Liver (tissue), 9 donors: ENCODE results near the gene BCAS2. TPM values are rescaled to one million over a fixed set of nuclear protein-coding genes. Genes with fewer than 3 reads are reported as not detected.

Source experiments
- DNase-seq: peaks from one replicate; pipeline ENCODE4 v3.0.0-alpha.2; 2017; ENCODE audit warnings: low spot score
- H3K27ac ChIP-seq, 2 donors: one replicate each; pipeline ENCODE4 v1.7.0; 2013; ENCODE audit warnings: inconsistent platforms in 2 of 2, low read length in 2 of 2, control low read depth in 1 of 2, low read depth in 1 of 2, mild to moderate bottlenecking in 1 of 2
- H3K27me3 ChIP-seq, 4 donors: one replicate each; pipeline versions ENCODE4 v1.6.1 to v1.7.0; 2013; ENCODE audit warnings: low read length in 3 of 4, inconsistent platforms in 1 of 4, mild to moderate bottlenecking in 1 of 4, moderate library complexity in 1 of 4; ENCODE audit not compliant: control insufficient read depth in 4 of 4, insufficient read depth in 4 of 4
- H3K36me3 ChIP-seq, 4 donors: one replicate each; pipeline versions ENCODE4 v1.6.1 to v1.7.0; 2013; ENCODE audit warnings: low read length in 3 of 4, mild to moderate bottlenecking in 3 of 4, low read depth in 1 of 4, moderate library complexity in 1 of 4; ENCODE audit not compliant: control insufficient read depth in 4 of 4, insufficient read depth in 3 of 4
- H3K4me1 ChIP-seq, 4 donors: one replicate each; pipeline versions ENCODE4 v1.6.1 to v1.7.0; 2013; ENCODE audit warnings: low read length in 3 of 4, mild to moderate bottlenecking in 3 of 4, moderate library complexity in 1 of 4; ENCODE audit not compliant: control insufficient read depth in 4 of 4, insufficient read depth in 4 of 4
- H3K4me3 ChIP-seq, 3 donors: one replicate each; pipeline versions ENCODE4 v1.6.1 to v1.7.0; 2013; ENCODE audit warnings: low read length in 3 of 3, control low read depth in 1 of 3, low read depth in 1 of 3, mild to moderate bottlenecking in 1 of 3
- H3K9ac ChIP-seq, 2 donors: one replicate each; pipeline ENCODE4 v1.7.0; 2013; ENCODE audit warnings: low read length in 2 of 2, mild to moderate bottlenecking in 2 of 2, moderate library complexity in 2 of 2, control low read depth in 1 of 2, low read depth in 1 of 2
- H3K9me3 ChIP-seq, 4 donors: one replicate each; pipeline versions ENCODE4 v1.6.1 to v1.7.0; 2013; ENCODE audit warnings: low read length in 3 of 4; ENCODE audit not compliant: control insufficient read depth in 4 of 4
- EGR1 ChIP-seq, 2 donors: IDR thresholded peaks; 2 replicates each; pipeline ENCODE4 v1.6.1; 2016 to 2018; ENCODE audit warnings: antibody characterized with exemption in 2 of 2, low read depth in 2 of 2
- FOXA1 ChIP-seq: IDR thresholded peaks from 2 replicates; pipeline ENCODE4 v1.6.1; 2016; ENCODE audit warnings: antibody characterized with exemption
- FOXA2 ChIP-seq: IDR thresholded peaks from 2 replicates; pipeline ENCODE4 v1.6.1; 2016; ENCODE audit warnings: antibody characterized with exemption
- GABPA ChIP-seq, 2 donors: IDR thresholded peaks in 1 of 2; conservative IDR thresholded peaks in 1 of 2; 2 replicates each; pipeline ENCODE4 v1.6.1; 2016; ENCODE audit warnings: antibody characterized with exemption in 2 of 2, mild to moderate bottlenecking in 1 of 2, moderate library complexity in 1 of 2
- HNF4G ChIP-seq: IDR thresholded peaks from 2 replicates; pipeline ENCODE4 v1.6.1; 2016; ENCODE audit warnings: antibody characterized with exemption
- JUND ChIP-seq, 2 donors: IDR thresholded peaks; 2 replicates each; pipeline ENCODE4 v1.6.1; 2016; ENCODE audit warnings: antibody characterized with exemption in 2 of 2
- RAD21 ChIP-seq, 2 donors: IDR thresholded peaks; 2 replicates each; pipeline ENCODE4 v1.6.1; 2016; ENCODE audit warnings: antibody characterized with exemption in 2 of 2, mild to moderate bottlenecking in 2 of 2
- REST ChIP-seq: IDR thresholded peaks from 2 replicates; pipeline ENCODE4 v1.6.1; 2016; ENCODE audit warnings: antibody characterized with exemption, mild to moderate bottlenecking
- SP1 ChIP-seq: IDR thresholded peaks from 2 replicates; pipeline ENCODE4 v1.6.1; 2018; ENCODE audit warnings: antibody characterized with exemption, mild to moderate bottlenecking
- YY1 ChIP-seq: IDR thresholded peaks from 2 replicates; pipeline ENCODE4 v1.6.1; 2016; ENCODE audit warnings: antibody characterized with exemption, mild to moderate bottlenecking
- WGBS: extraction: QIAGEN DNeasy Blood & Tissue Kit; methylation state at CpG from one replicate; pipeline ENCODE4 v1.1.7; 2013; 5-methylcytosine and 5-hydroxymethylcytosine counted together
- polyA plus RNA-seq, 2 donors: library from polyadenylated mRNA; stranded (reverse) in 1 of 2; unstranded in 1 of 2; fragments of 200-250 nt in 1 of 2; fragments of >200 nt in 1 of 2; fragmentation: Nextera tagmentation in 1 of 2; extraction: Ambion mirVana in 1 of 2; gene quantifications; one replicate each; pipeline versions ENCODE4 v1.2.1 to v1.2.3, GENCODE V29; 2013 to 2015
- total RNA-seq, 2 donors: library from RNA; depleted of rRNA; stranded (reverse); fragments of >200 nt; gene quantifications; one replicate each; pipeline ENCODE4 v1.2.3, GENCODE V29; 2014
- TF ChIP-seq, protein P1 (sequence below): IDR thresholded peaks from 2 replicates; pipeline ENCODE4 v1.6.1; 2016; ENCODE audit warnings: antibody characterized with exemption
- TF ChIP-seq, protein P2 (sequence below): fragments of 150-350 bp; IDR thresholded peaks from 2 replicates; pipeline ENCODE4 v1.5.1; 2017; ENCODE audit warnings: improper control_type of control experiment, low read depth, low read length; ENCODE audit not compliant: missing input control
- donor health status: healthy.
- donor health status: healthy.
- donor health status: healthy.
- donor health status: healthy.
- donor health status: healthy.

BCAS2 gene
- total and polyA plus RNA-seq, 4 donors = 15.7 to 33.5 (median 18.0) TPM

- no peak overlapping the region for H3K4me3 ChIP-seq
- H3K27me3 ChIP-seq = no peaks in the 10 kb centered on the region
- H3K36me3 ChIP-seq = no peaks in the 10 kb centered on the region
- H3K9me3 ChIP-seq = no peaks in the 10 kb centered on the region
- H3K4me1 ChIP-seq = no peaks in the 10 kb centered on the region
- H3K9ac ChIP-seq = no peak overlapping the region
- no peak overlapping the region for H3K27ac ChIP-seq
- no peak for DNase-seq
- no peak for TF ChIP-seq YY1
- TF ChIP-seq EGR1 (IDR thresholded peaks at IDR 0.05; ENCODE audit: low read depth in 2 of 2) = no peak
- TF ChIP-seq GABPA (IDR thresholded peaks at IDR 0.05 in 1 of 2, conservative IDR thresholded peaks at IDR 0.05 in 1 of 2) = no peak
- TF ChIP-seq, protein P1, sequence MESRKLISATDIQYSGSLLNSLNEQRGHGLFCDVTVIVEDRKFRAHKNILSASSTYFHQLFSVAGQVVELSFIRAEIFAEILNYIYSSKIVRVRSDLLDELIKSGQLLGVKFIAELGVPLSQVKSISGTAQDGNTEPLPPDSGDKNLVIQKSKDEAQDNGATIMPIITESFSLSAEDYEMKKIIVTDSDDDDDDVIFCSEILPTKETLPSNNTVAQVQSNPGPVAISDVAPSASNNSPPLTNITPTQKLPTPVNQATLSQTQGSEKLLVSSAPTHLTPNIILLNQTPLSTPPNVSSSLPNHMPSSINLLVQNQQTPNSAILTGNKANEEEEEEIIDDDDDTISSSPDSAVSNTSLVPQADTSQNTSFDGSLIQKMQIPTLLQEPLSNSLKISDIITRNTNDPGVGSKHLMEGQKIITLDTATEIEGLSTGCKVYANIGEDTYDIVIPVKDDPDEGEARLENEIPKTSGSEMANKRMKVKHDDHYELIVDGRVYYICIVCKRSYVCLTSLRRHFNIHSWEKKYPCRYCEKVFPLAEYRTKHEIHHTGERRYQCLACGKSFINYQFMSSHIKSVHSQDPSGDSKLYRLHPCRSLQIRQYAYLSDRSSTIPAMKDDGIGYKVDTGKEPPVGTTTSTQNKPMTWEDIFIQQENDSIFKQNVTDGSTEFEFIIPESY = no peak
- TF ChIP-seq, protein P2, sequence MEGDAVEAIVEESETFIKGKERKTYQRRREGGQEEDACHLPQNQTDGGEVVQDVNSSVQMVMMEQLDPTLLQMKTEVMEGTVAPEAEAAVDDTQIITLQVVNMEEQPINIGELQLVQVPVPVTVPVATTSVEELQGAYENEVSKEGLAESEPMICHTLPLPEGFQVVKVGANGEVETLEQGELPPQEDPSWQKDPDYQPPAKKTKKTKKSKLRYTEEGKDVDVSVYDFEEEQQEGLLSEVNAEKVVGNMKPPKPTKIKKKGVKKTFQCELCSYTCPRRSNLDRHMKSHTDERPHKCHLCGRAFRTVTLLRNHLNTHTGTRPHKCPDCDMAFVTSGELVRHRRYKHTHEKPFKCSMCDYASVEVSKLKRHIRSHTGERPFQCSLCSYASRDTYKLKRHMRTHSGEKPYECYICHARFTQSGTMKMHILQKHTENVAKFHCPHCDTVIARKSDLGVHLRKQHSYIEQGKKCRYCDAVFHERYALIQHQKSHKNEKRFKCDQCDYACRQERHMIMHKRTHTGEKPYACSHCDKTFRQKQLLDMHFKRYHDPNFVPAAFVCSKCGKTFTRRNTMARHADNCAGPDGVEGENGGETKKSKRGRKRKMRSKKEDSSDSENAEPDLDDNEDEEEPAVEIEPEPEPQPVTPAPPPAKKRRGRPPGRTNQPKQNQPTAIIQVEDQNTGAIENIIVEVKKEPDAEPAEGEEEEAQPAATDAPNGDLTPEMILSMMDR = no peak
- no peak for TF ChIP-seq FOXA2
- TF ChIP-seq RAD21 (IDR thresholded peaks at IDR 0.05) = no peak
- no peak for TF ChIP-seq SP1
- no peak for TF ChIP-seq JUND (IDR thresholded peaks at IDR 0.05)
- no peak for TF ChIP-seq FOXA1
These were observed 56.5 kb downstream of the BCAS2 start for GRCh38 chr1:114524944-114525343.

- H3K9me3 ChIP-seq = no peaks in the 10 kb centered on the region
- H3K27me3 ChIP-seq = no peaks in the 10 kb centered on the region
- no peaks in the 10 kb centered on the region for H3K4me1 ChIP-seq
- TF ChIP-seq, protein P2 = no peak
- TF ChIP-seq REST (no peak), YY1 (no peak), GABPA (IDR thresholded peaks at IDR 0.05 in 1 of 2, conservative IDR thresholded peaks at IDR 0.05 in 1 of 2) (no peak), HNF4G (no peak), FOXA1 (no peak), SP1 (no peak)
- TF ChIP-seq, protein P1 = no peak
- 85% methylated on average over 2 of the region's 2 CpGs for WGBS
- H3K27ac ChIP-seq = no peak overlapping the region
- DNase-seq = no peak
- no peak overlapping the region for H3K9ac ChIP-seq
- no peaks in the 10 kb centered on the region for H3K36me3 ChIP-seq
- no peak overlapping the region for H3K4me3 ChIP-seq
These were observed 59.2 kb downstream of the BCAS2 start for GRCh38 chr1:114522264-114522575.
